IPS DF 4.7 (cell line): Measurements from ENCODE around the gene AATK.
A peak's percentile ranks its signal among the peaks of the same experiment; 100 is the strongest.

Experiments
- DNase-seq: peaks from one replicate; pipeline ENCODE4 v3.0.0-alpha.2; 2013; ENCODE audit warnings: low spot score; ENCODE audit errors: extremely low read depth

The AATK gene

GRCh38 chr17:81117672-81118198 lies 48.3 kb downstream of the AATK start:
- no peak for DNase-seq

GRCh38 chr17:81116704-81117103 lies 49.3 kb downstream of the AATK start:
- DNase-seq = no peak

- no peak for DNase-seq
Observed at GRCh38 chr17:81115749-81116464, 50.1 kb downstream of the AATK start.

DNA sequence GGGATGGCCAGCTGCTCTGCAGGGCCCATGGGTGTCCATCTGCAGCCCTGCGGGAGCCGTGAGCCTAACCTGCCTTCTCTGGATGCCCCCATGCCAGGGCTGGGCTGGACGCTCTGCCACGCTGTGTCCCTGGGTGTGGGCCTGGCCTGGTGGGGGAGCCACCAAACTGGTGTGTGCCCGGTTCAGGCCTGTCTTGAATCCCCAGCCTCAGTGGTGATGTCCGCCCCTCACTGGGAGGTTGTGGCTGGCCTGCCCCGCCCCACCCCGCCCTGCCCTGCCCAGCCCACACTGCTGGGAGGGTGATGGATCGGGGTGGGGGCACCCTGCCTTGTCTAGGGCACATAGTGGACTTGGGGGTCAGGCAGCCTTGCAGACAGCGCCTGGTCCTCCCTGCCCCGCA lies 50.8 kb downstream of the AATK start:
- DNase-seq = no peak

- no peak for DNase-seq
Observed at GRCh38 chr17:81114351-81115093, 51.5 kb downstream of the AATK start.

DNA sequence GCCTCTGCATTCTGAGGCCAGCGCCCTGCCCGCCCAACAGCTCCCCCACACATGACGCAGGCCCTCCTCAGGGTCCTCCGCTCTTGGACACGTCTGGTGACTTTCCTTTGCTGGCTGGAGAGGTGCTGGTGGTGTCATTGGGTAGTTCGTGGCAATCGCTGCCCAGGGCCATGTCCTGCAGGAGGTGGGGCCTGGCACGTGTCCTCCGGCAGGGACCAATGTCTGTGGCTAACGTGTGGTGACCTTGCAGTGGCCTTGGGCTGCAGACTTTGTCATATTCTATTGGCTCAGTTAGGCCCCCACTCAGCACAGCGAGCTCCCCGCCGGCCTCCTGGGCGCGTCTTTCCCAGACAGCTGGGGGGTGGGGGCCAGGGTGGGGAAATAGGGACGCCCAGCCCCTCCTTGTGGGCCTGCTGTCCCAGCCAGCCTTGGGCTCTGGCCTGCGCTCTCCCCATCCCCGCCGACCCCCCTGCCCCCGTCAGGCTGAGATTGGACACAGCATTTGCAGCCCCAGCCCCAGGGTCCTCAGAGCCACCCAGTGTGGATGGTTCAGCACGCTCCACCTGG lies 52.8 kb downstream of the AATK start:
- DNase-seq = no peak

GRCh38 chr17:81112450-81112849 lies 53.6 kb downstream of the AATK start:
- DNase-seq = no peak

- DNase-seq = no peak
Observed at GRCh38 chr17:81111066-81111465, 55.0 kb downstream of the AATK start.

- no peak for DNase-seq
Observed at GRCh38 chr17:81110488-81111040, 55.5 kb downstream of the AATK start.

GRCh38 chr17:81109957-81110356 lies 56.1 kb downstream of the AATK start:
- no peak for DNase-seq

- DNase-seq = no peak
Observed at GRCh38 chr17:81108220-81108619, 57.8 kb downstream of the AATK start.

GRCh38 chr17:81106716-81107115 lies 59.3 kb downstream of the AATK start:
- DNase-seq = no peak

- no peak for DNase-seq
Observed at GRCh38 chr17:81103379-81103778, 62.6 kb downstream of the AATK start.

- no peak for DNase-seq
Observed at GRCh38 chr17:81102869-81103268, 63.2 kb downstream of the AATK start.

DNA sequence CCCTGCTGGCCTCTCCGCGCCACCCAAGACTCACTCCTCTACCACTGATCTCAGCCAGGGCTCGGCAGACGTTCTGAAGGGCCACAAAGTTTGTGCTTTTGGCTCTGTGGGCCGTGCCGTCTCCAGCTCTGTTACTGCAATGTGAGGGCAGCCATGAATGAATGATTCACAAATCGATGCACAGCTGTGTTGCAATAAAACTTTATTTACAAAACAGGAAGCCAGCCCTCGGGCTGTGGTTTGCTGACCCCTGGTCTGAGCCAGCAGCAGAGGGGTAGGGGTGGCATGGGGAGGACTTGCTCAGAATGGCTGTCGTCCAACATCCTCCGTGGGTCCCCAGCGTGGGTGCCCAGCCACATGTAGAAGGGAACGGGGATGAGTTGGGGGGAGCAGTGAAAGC lies 63.7 kb downstream of the AATK start:
- DNase-seq = no peak

GRCh38 chr17:81101614-81102306 lies 64.3 kb downstream of the AATK start:
- peak; percentile 68 for DNase-seq

DNA sequence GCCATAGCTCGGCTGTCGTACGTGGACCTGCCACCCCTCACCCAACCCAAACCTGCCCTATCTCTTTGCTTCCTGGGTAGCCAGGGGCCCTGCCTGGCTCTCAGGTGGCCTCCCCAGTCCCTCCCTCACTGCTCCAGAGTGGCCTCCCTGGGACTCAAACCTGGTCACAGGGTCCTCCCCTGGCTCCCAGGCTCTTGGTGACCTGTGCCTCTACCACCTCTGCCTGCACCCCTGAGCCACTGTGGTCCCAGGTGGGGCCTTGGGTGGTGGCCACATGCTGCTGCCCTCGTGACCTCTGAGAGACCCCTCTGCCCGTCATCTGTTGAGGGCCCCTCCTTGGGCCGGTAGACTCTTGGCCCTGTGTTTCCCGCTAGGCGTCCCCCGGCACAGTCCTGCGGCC lies 65.4 kb downstream of the AATK start:
- no peak for DNase-seq

DNA sequence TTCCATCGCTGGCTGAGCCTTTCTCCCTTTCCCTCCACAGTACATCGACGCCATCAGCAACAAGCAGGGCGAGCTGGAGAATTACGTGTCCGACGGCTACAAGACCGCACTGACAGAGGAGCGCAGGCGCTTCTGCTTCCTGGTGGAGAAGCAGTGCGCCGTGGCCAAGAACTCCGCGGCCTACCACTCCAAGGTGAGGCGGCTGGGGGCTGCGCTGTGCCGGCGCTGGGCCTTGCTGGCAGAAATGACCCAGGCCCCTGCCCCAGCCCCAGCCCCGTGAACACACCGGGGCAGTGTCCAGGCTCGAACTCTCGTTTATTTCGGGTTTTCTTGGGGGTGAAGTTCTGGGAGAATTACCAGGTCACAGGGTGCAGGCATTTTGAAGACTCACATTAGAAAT lies 66.1 kb downstream of the AATK start:
- DNase-seq = no peak

DNA sequence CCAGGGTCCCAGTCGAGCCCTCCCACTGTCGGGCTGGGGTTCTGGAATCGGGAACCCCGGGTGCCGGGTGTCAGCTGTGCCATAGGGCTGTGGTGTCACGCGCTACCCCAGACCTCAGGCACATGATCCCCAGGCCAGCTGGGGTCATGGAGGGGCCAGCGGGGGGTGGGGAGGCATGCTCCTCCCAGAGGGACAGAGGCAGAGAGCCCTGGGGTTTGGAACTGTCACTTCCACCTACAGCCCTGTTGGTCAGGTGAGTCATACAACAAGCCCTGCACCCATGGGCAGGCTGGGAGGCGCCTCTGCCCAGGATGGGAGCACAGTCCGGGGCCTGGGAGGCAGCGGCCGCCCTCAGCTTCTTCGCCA lies 68.1 kb downstream of the AATK start:
- DNase-seq = no peak

DNA sequence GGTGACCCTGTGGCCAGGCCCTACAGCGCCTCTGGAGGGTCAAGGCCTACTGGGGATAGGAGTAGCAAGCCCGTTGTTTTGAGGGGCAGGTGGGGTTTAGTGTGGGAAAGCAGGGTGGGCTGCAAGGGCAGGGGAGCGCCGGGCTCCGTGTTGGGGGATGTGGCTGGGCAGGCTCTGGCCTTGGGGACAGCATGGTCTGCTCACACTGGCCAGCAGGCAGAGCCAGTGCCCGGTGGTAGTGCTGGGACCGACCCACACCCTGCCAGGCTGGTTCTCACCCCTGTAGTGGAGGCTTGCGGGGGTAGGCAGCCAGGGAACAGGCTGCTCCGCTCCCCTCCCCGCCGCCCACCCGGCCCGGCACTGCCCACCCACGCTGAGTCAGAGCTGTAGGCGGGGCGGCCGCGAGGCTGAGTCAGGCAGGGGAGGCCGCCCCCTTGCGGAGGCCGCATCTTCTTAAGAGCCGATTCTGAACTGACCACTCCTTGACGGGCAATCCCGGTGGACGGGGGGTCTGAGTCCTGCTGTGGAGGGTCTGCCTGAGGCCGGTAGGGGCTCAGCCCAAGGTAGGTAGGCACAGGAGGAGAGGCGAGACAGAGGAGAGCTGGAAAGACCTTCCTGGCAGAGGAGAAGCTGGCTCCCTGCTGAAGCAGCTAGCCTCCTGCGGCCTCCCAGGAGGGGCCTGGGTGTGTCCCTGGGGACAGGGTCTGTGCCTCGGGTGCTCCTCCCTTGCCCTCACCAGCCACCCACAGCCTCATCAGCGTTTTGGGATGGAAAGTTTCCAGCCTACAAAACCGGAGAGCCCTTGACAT lies 68.7 kb downstream of the AATK start:
- no peak for DNase-seq

DNA sequence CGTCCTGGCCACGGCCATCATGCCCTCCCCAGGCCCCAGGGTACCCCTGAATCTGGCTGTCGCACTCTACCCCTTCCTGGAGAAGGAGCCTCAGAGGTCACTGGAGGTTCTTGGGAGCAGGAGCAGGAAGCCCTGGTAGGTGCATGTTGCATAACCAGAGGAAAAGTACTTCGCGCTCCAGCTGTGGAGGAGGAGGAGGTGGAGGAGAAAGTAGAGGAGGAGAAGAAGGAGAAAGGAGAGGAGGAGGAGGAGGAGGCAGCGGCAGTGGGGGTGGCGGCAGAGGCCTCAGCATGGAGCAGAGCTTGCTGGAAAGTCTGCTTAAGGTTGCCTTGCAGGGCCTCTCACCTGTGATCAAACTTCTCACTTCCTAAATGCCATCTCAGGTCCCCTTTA lies 69.3 kb downstream of the AATK start:
- no peak for DNase-seq
